Activated naive CD8-positive, alpha-beta T cell treated with anti-CD3 and anti-CD28 coated beads, Interleukin-2, amount 50 U/mL, for 24 hours (primary cell): ENCODE measurements around the gene SESN3.
A peak's percentile ranks its signal among the peaks of the same experiment; 100 is the strongest.
"Not testable (repeated sequence)": the region's sequence is repeated elsewhere in the genome, so short reads cannot be mapped to it uniquely, and the experiment has no call there.

ENCODE experiments used
- ATAC-seq: fragments of 150-1000 bp; cut with Tn5 transposase; one replicate; pipeline ENCODE4 v1.10.0; 2021
- DNase-seq: peaks from one replicate; pipeline ENCODE4 v3.0.0; 2021
- H3K27ac Mint-ChIP-seq: one replicate; pipeline ENCODE4 v1.8.0; 2021; ENCODE audit warnings: mild to moderate bottlenecking, mixed read lengths
- H3K27me3 Mint-ChIP-seq: one replicate; pipeline ENCODE4 v1.8.0; 2021; ENCODE audit warnings: mixed read lengths
- H3K36me3 Mint-ChIP-seq: one replicate; pipeline ENCODE4 v1.8.0; 2021; ENCODE audit warnings: low read depth, mixed read lengths
- H3K4me1 Mint-ChIP-seq: one replicate; pipeline ENCODE4 v1.8.0; 2021; ENCODE audit warnings: mixed read lengths
- H3K4me3 Mint-ChIP-seq: one replicate; pipeline ENCODE4 v1.8.0; 2021; ENCODE audit warnings: mild to moderate bottlenecking, moderate library complexity, mixed read lengths
- H3K9me3 Mint-ChIP-seq: one replicate; pipeline ENCODE4 v1.8.0; 2021; ENCODE audit warnings: mixed read lengths

Gene SESN3, protein sequence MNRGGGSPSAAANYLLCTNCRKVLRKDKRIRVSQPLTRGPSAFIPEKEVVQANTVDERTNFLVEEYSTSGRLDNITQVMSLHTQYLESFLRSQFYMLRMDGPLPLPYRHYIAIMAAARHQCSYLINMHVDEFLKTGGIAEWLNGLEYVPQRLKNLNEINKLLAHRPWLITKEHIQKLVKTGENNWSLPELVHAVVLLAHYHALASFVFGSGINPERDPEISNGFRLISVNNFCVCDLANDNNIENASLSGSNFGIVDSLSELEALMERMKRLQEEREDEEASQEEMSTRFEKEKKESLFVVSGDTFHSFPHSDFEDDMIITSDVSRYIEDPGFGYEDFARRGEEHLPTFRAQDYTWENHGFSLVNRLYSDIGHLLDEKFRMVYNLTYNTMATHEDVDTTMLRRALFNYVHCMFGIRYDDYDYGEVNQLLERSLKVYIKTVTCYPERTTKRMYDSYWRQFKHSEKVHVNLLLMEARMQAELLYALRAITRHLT

GRCh38 chr11:95231127-95231880 is at the start of gene SESN3:
SESN3 (minus strand) TSS chr11:95231202; CDS start chr11:95230860, 342 bp downstream.
- Mint-ChIP-seq H3K9me3 (no peaks in the 10 kb centered on the region), H3K27me3 (no peaks in the 10 kb centered on the region), H3K27ac (peak within 1 kb of the TSS; percentile 84), H3K4me1 (peaks cover 43% of the 10 kb centered on the region), H3K36me3 (no peaks in the 10 kb centered on the region), H3K4me3 (no peak within 1 kb of the TSS)
- peak; percentile 97 for DNase-seq
- peak; percentile 97 for ATAC-seq

- H3K27me3 Mint-ChIP-seq = no peaks in the 10 kb centered on the region
- H3K36me3 Mint-ChIP-seq = no peaks in the 10 kb centered on the region
- H3K9me3 Mint-ChIP-seq = no peaks in the 10 kb centered on the region
- DNase-seq = no peak
- H3K27ac Mint-ChIP-seq = no peak overlapping the region
- H3K4me1 Mint-ChIP-seq = peaks cover 4% of the 10 kb centered on the region
- no peak for ATAC-seq
- H3K4me3 Mint-ChIP-seq = no peak overlapping the region
Observed at GRCh38 chr11:95279921-95280868, 49.2 kb upstream of the SESN3 start.

- DNase-seq (no peak), ATAC-seq (no peak)
- Mint-ChIP-seq H3K27ac (no peak overlapping the region), H3K36me3 (no peaks in the 10 kb centered on the region), H3K9me3 (peaks cover 6% of the 10 kb centered on the region), H3K4me3 (no peak overlapping the region), H3K4me1 (peaks cover 4% of the 10 kb centered on the region), H3K27me3 (no peaks in the 10 kb centered on the region)
Observed at GRCh38 chr11:95277868-95278267, 46.9 kb upstream of the SESN3 start.

DNA sequence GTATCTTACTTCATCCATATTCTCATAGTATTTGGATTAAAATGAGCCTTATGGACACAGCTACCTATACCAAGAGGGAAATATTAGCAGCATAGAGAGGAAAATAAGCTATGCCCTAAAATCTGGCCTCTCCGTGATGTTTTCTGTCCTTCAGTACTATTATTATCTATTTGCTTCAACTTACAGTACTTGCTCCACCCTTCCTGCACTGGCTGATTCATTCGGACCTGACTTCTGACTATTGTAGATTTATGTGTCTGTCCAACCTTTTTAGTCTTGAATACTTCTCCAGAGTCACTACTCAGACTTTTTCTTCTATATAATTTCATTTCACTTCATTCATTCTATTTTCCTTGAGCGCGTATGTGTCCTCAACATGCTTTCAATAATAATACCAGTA is 45.1 kb upstream of the SESN3 start:
- H3K9me3 Mint-ChIP-seq = peaks cover 6% of the 10 kb centered on the region
- H3K27ac Mint-ChIP-seq = no peak overlapping the region
- H3K4me3 Mint-ChIP-seq = no peak overlapping the region
- ATAC-seq (no peak), DNase-seq (no peak)
- peaks cover 4% of the 10 kb centered on the region for H3K4me1 Mint-ChIP-seq
- no peaks in the 10 kb centered on the region for H3K36me3 Mint-ChIP-seq
- H3K27me3 Mint-ChIP-seq = no peaks in the 10 kb centered on the region

GRCh38 chr11:95273618-95274017 is 42.6 kb upstream of the SESN3 start:
- not testable (repeated sequence) for H3K27me3 Mint-ChIP-seq

GRCh38 chr11:95269036-95269819 is 38.2 kb upstream of the SESN3 start:
- no peaks in the 10 kb centered on the region for H3K4me1 Mint-ChIP-seq
- ATAC-seq (no peak), DNase-seq (no peak)
- H3K9me3 Mint-ChIP-seq = peaks cover 6% of the 10 kb centered on the region
- no peaks in the 10 kb centered on the region for H3K27me3 Mint-ChIP-seq
- H3K27ac Mint-ChIP-seq = no peak overlapping the region
- no peaks in the 10 kb centered on the region for H3K36me3 Mint-ChIP-seq
- H3K4me3 Mint-ChIP-seq = no peak overlapping the region

More at GRCh38 chr11:95273618-95274017, 42.6 kb upstream of the SESN3 start:
- H3K27ac Mint-ChIP-seq, ATAC-seq, DNase-seq, H3K9me3 Mint-ChIP-seq, H3K4me3 Mint-ChIP-seq, H3K36me3 Mint-ChIP-seq, H3K4me1 Mint-ChIP-seq: not testable (repeated sequence)

DNA sequence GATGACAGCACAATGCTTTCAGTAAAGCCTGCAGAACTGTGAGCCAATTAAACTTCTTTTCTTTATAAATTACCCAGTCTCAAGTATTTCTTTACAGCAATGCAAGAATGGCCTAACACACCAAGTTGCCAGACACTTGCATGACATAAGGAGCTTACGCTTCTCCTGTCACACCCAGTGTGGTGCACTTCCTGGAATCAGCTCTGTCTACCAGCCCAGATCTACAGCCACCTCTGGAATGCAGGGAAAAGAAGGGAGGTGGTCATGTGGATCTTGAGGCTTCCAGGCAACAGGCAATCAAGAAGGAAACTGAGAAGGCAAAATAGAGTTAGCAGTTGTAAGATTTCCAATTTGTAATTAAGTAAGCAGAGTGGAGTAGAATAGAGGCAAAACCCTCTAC is 37.4 kb upstream of the SESN3 start:
- DNase-seq = no peak

DNA sequence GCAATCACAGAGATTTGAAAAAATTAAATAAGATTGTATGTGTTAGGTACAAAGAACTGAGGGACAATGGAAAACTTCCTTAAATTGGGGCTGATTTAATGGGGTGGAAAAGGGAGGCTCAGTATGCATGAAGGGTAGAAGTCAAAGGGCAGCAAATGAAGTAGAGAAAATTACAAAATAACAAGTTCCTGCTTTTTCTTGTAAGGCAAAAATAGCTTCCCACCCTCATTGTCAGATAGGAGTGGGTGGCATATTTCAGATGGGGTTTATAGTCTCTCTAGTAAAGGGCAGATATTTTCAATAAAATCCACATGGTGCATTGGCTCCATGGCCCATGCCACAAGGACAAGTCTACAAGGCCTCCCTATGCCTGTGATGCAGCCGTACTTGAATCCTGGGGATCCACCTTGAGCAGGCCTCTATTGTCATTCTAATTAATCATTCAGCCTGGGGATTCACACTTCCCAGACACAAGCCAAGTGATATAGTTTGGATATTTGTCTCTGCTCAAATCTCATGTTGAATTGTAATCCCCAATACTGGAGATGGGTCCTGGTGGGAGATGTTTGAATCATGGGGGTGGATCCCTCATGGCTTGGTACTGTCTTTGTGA is 36.7 kb upstream of the SESN3 start:
- Mint-ChIP-seq H3K27me3 (no peaks in the 10 kb centered on the region), H3K4me3 (no peak overlapping the region), H3K27ac (no peak overlapping the region), H3K4me1 (peaks cover 5% of the 10 kb centered on the region), H3K36me3 (no peaks in the 10 kb centered on the region), H3K9me3 (peaks cover 6% of the 10 kb centered on the region)
- no peak for ATAC-seq
- DNase-seq = no peak

More for the DNA sequence above, 37.4 kb upstream of the SESN3 start:
- Mint-ChIP-seq H3K4me3 (no peak overlapping the region), H3K27me3 (no peaks in the 10 kb centered on the region), H3K4me1 (peaks cover 3% of the 10 kb centered on the region), H3K27ac (no peak overlapping the region), H3K36me3 (no peaks in the 10 kb centered on the region), H3K9me3 (peaks cover 6% of the 10 kb centered on the region)
- ATAC-seq = no peak

- ATAC-seq (no peak), DNase-seq (no peak)
- Mint-ChIP-seq H3K36me3 (no peaks in the 10 kb centered on the region), H3K9me3 (peaks cover 6% of the 10 kb centered on the region), H3K27me3 (no peaks in the 10 kb centered on the region), H3K27ac (no peak overlapping the region), H3K4me1 (peaks cover 5% of the 10 kb centered on the region), H3K4me3 (no peak overlapping the region)
Observed at GRCh38 chr11:95266751-95267374, 35.9 kb upstream of the SESN3 start.

GRCh38 chr11:95264881-95265280 is 33.9 kb upstream of the SESN3 start:
- no peak overlapping the region for H3K4me3 Mint-ChIP-seq
- no peaks in the 10 kb centered on the region for H3K36me3 Mint-ChIP-seq
- H3K4me1 Mint-ChIP-seq = peaks cover 5% of the 10 kb centered on the region
- no peak overlapping the region for H3K27ac Mint-ChIP-seq
- peaks cover 6% of the 10 kb centered on the region for H3K9me3 Mint-ChIP-seq
- DNase-seq (no peak), ATAC-seq (no peak)
- H3K27me3 Mint-ChIP-seq = no peaks in the 10 kb centered on the region

GRCh38 chr11:95262994-95263765 is 32.2 kb upstream of the SESN3 start:
- H3K36me3 Mint-ChIP-seq = no peaks in the 10 kb centered on the region
- no peak for ATAC-seq
- H3K4me1 Mint-ChIP-seq = peaks cover 5% of the 10 kb centered on the region
- no peak overlapping the region for H3K27ac Mint-ChIP-seq
- peaks cover 2% of the 10 kb centered on the region for H3K9me3 Mint-ChIP-seq
- DNase-seq = no peak
- H3K4me3 Mint-ChIP-seq = no peak overlapping the region
- no peaks in the 10 kb centered on the region for H3K27me3 Mint-ChIP-seq

DNA sequence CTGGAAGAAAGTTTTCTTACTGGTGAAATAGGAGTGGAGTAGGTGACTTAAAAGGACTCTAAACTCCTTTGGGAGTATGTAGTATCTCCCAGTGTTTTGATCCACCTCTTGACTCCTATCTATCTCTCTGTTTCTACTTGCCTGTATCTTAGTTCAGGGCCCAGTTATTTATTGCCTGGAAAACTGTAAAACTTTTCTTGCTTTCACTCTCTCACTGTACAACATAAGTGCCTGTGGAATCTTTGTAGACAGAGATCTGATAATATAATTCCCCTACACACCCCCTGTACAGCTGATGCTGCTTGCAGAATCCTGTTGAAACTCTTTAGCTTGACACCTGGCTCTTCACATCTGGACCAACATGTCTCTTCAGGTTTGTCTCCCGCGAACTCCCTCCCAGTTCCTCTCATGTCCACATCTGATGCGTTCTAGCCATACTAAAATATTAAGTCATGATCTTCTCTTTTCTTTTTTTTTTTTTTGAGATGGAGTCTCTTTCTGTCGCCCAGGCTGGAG is 26.5 kb upstream of the SESN3 start:
- DNase-seq (no peak), ATAC-seq (no peak)
- Mint-ChIP-seq H3K4me1 (peaks cover 35% of the 10 kb centered on the region), H3K9me3 (no peaks in the 10 kb centered on the region), H3K36me3 (no peaks in the 10 kb centered on the region), H3K27ac (no peak overlapping the region), H3K4me3 (no peak overlapping the region), H3K27me3 (no peaks in the 10 kb centered on the region)
